Measurements from ENCODE around the gene KIF14. TPM values are rescaled to one million over a fixed set of nuclear protein-coding genes. Genes with fewer than 3 reads are reported as not detected.
A peak's percentile ranks its signal among the peaks of the same experiment; 100 is the strongest.

Gene KIF14
- total and polyA plus RNA-seq, 2 of the 13 experiments (the other 11 are each of a cell fraction or from before 2014, with no cell fraction given) = 3.3 to 11.2 TPM

GRCh38 chr1:200669314-200670241 is 49.0 kb upstream of the KIF14 start, which contains the start of gene DDX59 (continued):
- no peak for TF ChIP-seq PRPF4 (IDR thresholded peaks at IDR 0.05; ENCODE audit: low read depth, low read length, poor library complexity, severe bottlenecking)
- peak; percentile 42; the same call in 1 of the 2 replicates for TF ChIP-seq RFXAP (CRISPR knock-in tag; IDR thresholded peaks at IDR 0.05; ENCODE audit: borderline replicate concordance)
- TF ChIP-seq FOXJ3 (CRISPR knock-in tag; IDR thresholded peaks at IDR 0.05; ENCODE audit: borderline replicate concordance) = no peak
- TF ChIP-seq FOXK2 (IDR thresholded peaks at IDR 0.05) = no peak
- TF ChIP-seq SMAD3 (CRISPR knock-in tag; IDR thresholded peaks at IDR 0.05) = no peak; the same call in 1 of the 2 replicates
- TF ChIP-seq ELF3 (CRISPR knock-in tag; IDR thresholded peaks at IDR 0.05) = peak; percentile 75; the same call in 1 of the 2 replicates
- TF ChIP-seq NFATC3 (CRISPR knock-in tag; IDR thresholded peaks at IDR 0.05) = no peak
- TF ChIP-seq ATRX (CRISPR knock-in tag; IDR thresholded peaks at IDR 0.05; ENCODE audit: borderline replicate concordance) = no peak
- peak; percentile 56 for TF ChIP-seq ZEB1 (IDR thresholded peaks at IDR 0.05; ENCODE audit: insufficient replicate concordance, low read depth)
- TF ChIP-seq ZNF704 (CRISPR knock-in tag; IDR thresholded peaks at IDR 0.05; ENCODE audit: borderline replicate concordance) = peak; percentile 83; the same call in 1 of the 2 replicates
- TF ChIP-seq TMF1 (CRISPR knock-in tag; IDR thresholded peaks at IDR 0.05; ENCODE audit: low read depth) = peak; percentile 74
- TF ChIP-seq BHLHE40 (IDR thresholded peaks at IDR 0.05; ENCODE audit: low read length) = peak; percentile 63
- TF ChIP-seq ZSCAN25 (CRISPR knock-in tag; IDR thresholded peaks at IDR 0.05) = peak; percentile 73; the same call in 1 of the 2 replicates
- TF ChIP-seq E2F1 (CRISPR knock-in tag; IDR thresholded peaks at IDR 0.05) = no peak; the same call in none of the 2 replicates
- peak; percentile 58; the same call in 1 of the 2 replicates for TF ChIP-seq CREB1 (IDR thresholded peaks at IDR 0.05)
- TF ChIP-seq CREB1 (CRISPR knock-in tag; IDR thresholded peaks at IDR 0.05) = no peak
- no peak for TF ChIP-seq ZNF878 (CRISPR knock-in tag; IDR thresholded peaks at IDR 0.05)
- 0 out of 2 replicates have a peak, but pooled peaks have one; percentile 53 for TF ChIP-seq ZNF160 (CRISPR knock-in tag; IDR thresholded peaks at IDR 0.05)
- TF ChIP-seq SOX5 (CRISPR knock-in tag; IDR thresholded peaks at IDR 0.05; ENCODE audit: borderline replicate concordance) = peak; percentile 44; the same call in 1 of the 2 replicates
- peak; percentile 52; the same call in 1 of the 2 replicates for TF ChIP-seq ZNF609 (CRISPR knock-in tag; IDR thresholded peaks at IDR 0.05; ENCODE audit: borderline replicate concordance)
- no peak for TF ChIP-seq ZBTB37 (CRISPR knock-in tag; IDR thresholded peaks at IDR 0.05)
